Karpas-422 (cell line): ENCODE results near the gene COL16A1. TPM values are rescaled to one million over a fixed set of nuclear protein-coding genes. Genes with fewer than 3 reads are reported as not detected.

Experiments used
- DNase-seq: peaks from one replicate; pipeline ENCODE4 v3.0.0-alpha.2; 2015
- H2AFZ ChIP-seq: fragments of 200-600 bp; sonication (generic); 2 replicates; pipeline ENCODE4 v1.6.1; 2014; ENCODE audit warnings: antibody characterized with exemption, low read length, mixed read lengths
- H3K27ac ChIP-seq: fragments of 200-600 bp; sonication (generic); 2 replicates; pipeline ENCODE4 v1.5.1; 2014; ENCODE audit warnings: mild to moderate bottlenecking, low read length, moderate library complexity
- H3K27me3 ChIP-seq: fragments of 200-600 bp; sonication (generic); 2 replicates; pipeline ENCODE4 v1.6.1; 2014; ENCODE audit warnings: low read length, mixed read lengths
- H3K36me3 ChIP-seq: fragments of 200-600 bp; sonication (generic); 2 replicates; pipeline ENCODE4 v1.6.1; 2014; ENCODE audit warnings: low read length, mixed read lengths; ENCODE audit not compliant: insufficient read depth
- H3K4me1 ChIP-seq: fragments of 200-600 bp; sonication (generic); 2 replicates; pipeline ENCODE4 v1.6.1; 2014; ENCODE audit warnings: mild to moderate bottlenecking, low read length, mixed read lengths
- H3K4me2 ChIP-seq: fragments of 200-600 bp; sonication (generic); 2 replicates; pipeline ENCODE4 v1.6.1; 2014; ENCODE audit warnings: low read length, low read depth, mild to moderate bottlenecking; ENCODE audit not compliant: poor library complexity, severe bottlenecking
- H3K4me3 ChIP-seq: fragments of 200-600 bp; sonication (generic); 2 replicates; pipeline ENCODE4 v1.5.1; 2014; ENCODE audit warnings: mild to moderate bottlenecking, antibody characterized with exemption, low read length, mixed read lengths
- H3K79me2 ChIP-seq: fragments of 200-600 bp; sonication (generic); 2 replicates; pipeline ENCODE4 v1.6.1; 2014; ENCODE audit warnings: mild to moderate bottlenecking, low read length, mixed read lengths
- H3K9ac ChIP-seq: fragments of 200-600 bp; sonication (generic); 2 replicates; pipeline ENCODE4 v1.6.0; 2014; ENCODE audit warnings: low read length
- H3K9me2 ChIP-seq: fragments of 200-600 bp; sonication (generic), shearing (Covaris generic); replicated peaks from 2 replicates; pipeline ENCODE4 v1.6.0; 2014; ENCODE audit warnings: mild to moderate bottlenecking, low read length, moderate library complexity; ENCODE audit not compliant: insufficient read depth
- H3K9me3 ChIP-seq: fragments of 300-700, 200-600 bp; sonication (generic); 2 replicates; pipeline ENCODE4 v1.6.1; 2014; ENCODE audit warnings: low read length, mixed read lengths
- H4K20me1 ChIP-seq: fragments of 200-600 bp; sonication (generic); 2 replicates; pipeline ENCODE4 v1.6.1; 2014; ENCODE audit warnings: mild to moderate bottlenecking, antibody characterized with exemption, low read length, low read depth; ENCODE audit not compliant: insufficient read depth
- total RNA-seq: library from RNA; depleted of rRNA; stranded (reverse); fragments of >200 nt; shearing (Covaris generic); gene quantifications from 2 replicates; pipeline ENCODE4 v1.2.3, GENCODE V29; 2014; ENCODE audit warnings: low replicate concordance

Gene COL16A1
- total RNA-seq, 1 experiment from 2014 or later, result not detected

GRCh38 chr1:31647106-31647505 lies 56.7 kb downstream of the COL16A1 start:
- Histone ChIP-seq H3K79me2 (peaks cover 23% of the 10 kb centered on the region), H3K27ac (no peak overlapping the region), H3K9ac (no peak overlapping the region), H4K20me1 (no peaks in the 10 kb centered on the region), H3K4me1 (peaks cover 21% of the 10 kb centered on the region), H3K4me2 (no peak overlapping the region), H3K27me3 (no peaks in the 10 kb centered on the region), H3K36me3 (no peaks in the 10 kb centered on the region), H3K9me3 (no peaks in the 10 kb centered on the region), H2AFZ (no peak overlapping the region), H3K4me3 (no peak overlapping the region), H3K9me2 (no peaks in the 10 kb centered on the region)
- DNase-seq, result no peak

- no peak for DNase-seq
- no peak overlapping the region; the same call in 1 of the 2 replicates for H3K4me3 ChIP-seq
- no peaks in the 10 kb centered on the region for H3K27me3 ChIP-seq
- H3K79me2 ChIP-seq, result peaks cover 28% of the 10 kb centered on the region
- no peak overlapping the region for H2AFZ ChIP-seq
- H3K4me1 ChIP-seq, result peaks cover 21% of the 10 kb centered on the region
- H4K20me1 ChIP-seq, result no peaks in the 10 kb centered on the region
- H3K27ac ChIP-seq, result no peak overlapping the region
- H3K9me3 ChIP-seq, result no peaks in the 10 kb centered on the region
- no peak overlapping the region for H3K9ac ChIP-seq
- no peaks in the 10 kb centered on the region for H3K36me3 ChIP-seq
- no peaks in the 10 kb centered on the region for H3K9me2 ChIP-seq
- H3K4me2 ChIP-seq, result no peak overlapping the region
These were observed 57.4 kb downstream of the COL16A1 start for GRCh38 chr1:31646259-31646960.

- peak overlapping the region; percentile 82 for H3K4me3 ChIP-seq
- no peaks in the 10 kb centered on the region for H3K9me2 ChIP-seq
- no peaks in the 10 kb centered on the region for H3K36me3 ChIP-seq
- no peak overlapping the region for H3K27ac ChIP-seq
- no peaks in the 10 kb centered on the region for H4K20me1 ChIP-seq
- H2AFZ ChIP-seq, result peak overlapping the region; percentile 26; the same call in 1 of the 2 replicates
- H3K4me2 ChIP-seq, result peak overlapping the region; percentile 86
- H3K9me3 ChIP-seq, result no peaks in the 10 kb centered on the region
- H3K9ac ChIP-seq, result peak overlapping the region; percentile 86
- no peaks in the 10 kb centered on the region for H3K27me3 ChIP-seq
- no peak for DNase-seq
- H3K4me1 ChIP-seq, result peaks cover 24% of the 10 kb centered on the region
- peaks cover 40% of the 10 kb centered on the region for H3K79me2 ChIP-seq
These were observed 58.6 kb downstream of the COL16A1 start for GRCh38 chr1:31645274-31645568.

GRCh38 chr1:31644560-31645273 lies 59.1 kb downstream of the COL16A1 start, which contains the start of gene PEF1:
Gene PEF1 (minus strand): TSS chr1:31644876. CDS start chr1:31644864, 12 bp downstream.
- Histone ChIP-seq H3K27ac (peak within 1 kb of the TSS; percentile 7; the same call in 1 of the 2 replicates), H2AFZ (peak within 1 kb of the TSS; percentile 57; the same call in 1 of the 2 replicates), H3K9me2 (no peaks in the 10 kb centered on the region), H3K79me2 (peaks cover 45% of the 10 kb centered on the region), H3K36me3 (no peaks in the 10 kb centered on the region), H3K4me1 (peaks cover 26% of the 10 kb centered on the region), H4K20me1 (no peaks in the 10 kb centered on the region), H3K9ac (peak within 1 kb of the TSS; percentile 86), H3K9me3 (no peaks in the 10 kb centered on the region), H3K27me3 (no peaks in the 10 kb centered on the region), H3K4me3 (peak within 1 kb of the TSS; percentile 82), H3K4me2 (peak within 1 kb of the TSS; percentile 86)
- DNase-seq, result peak; percentile 99

- Histone ChIP-seq H3K27ac (peak overlapping the region; percentile 7; the same call in 1 of the 2 replicates), H3K9me3 (no peaks in the 10 kb centered on the region), H3K4me3 (peak overlapping the region; percentile 82), H3K4me1 (peaks cover 27% of the 10 kb centered on the region), H3K79me2 (peaks cover 51% of the 10 kb centered on the region), H3K9ac (peak overlapping the region; percentile 86), H3K4me2 (peak overlapping the region; percentile 86), H4K20me1 (no peaks in the 10 kb centered on the region), H3K36me3 (no peaks in the 10 kb centered on the region), H2AFZ (peak overlapping the region; percentile 57; the same call in 1 of the 2 replicates), H3K27me3 (no peaks in the 10 kb centered on the region), H3K9me2 (no peaks in the 10 kb centered on the region)
- no peak for DNase-seq
These were observed 59.7 kb downstream of the COL16A1 start for GRCh38 chr1:31643976-31644559.

DNA sequence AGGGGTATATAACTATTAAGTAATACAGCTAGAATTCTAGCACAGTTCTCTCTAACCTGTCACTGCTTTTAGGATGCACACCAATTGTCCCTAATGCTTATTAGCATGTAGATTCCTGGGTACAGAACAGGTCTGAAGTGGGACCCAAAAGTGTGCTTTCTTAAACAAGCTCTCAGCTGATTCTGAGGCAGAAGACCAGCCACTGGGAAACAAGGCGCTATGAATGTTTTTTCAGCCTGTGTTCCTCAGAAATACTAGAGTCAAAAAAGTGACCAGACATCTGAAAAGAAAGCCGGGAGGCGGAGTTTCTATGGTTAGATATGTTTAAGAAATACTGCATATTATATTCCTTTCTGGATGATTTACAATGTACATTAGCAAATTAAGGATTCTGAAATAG lies 60.9 kb downstream of the COL16A1 start:
- Histone ChIP-seq H3K79me2 (peaks cover 63% of the 10 kb centered on the region), H4K20me1 (no peaks in the 10 kb centered on the region), H3K27ac (no peak overlapping the region), H3K27me3 (no peaks in the 10 kb centered on the region), H3K36me3 (no peaks in the 10 kb centered on the region), H2AFZ (no peak overlapping the region), H3K4me3 (peak overlapping the region; percentile 82; the same call in 1 of the 2 replicates), H3K9ac (peak overlapping the region; percentile 86), H3K9me2 (no peaks in the 10 kb centered on the region), H3K4me1 (peaks cover 31% of the 10 kb centered on the region), H3K9me3 (no peaks in the 10 kb centered on the region), H3K4me2 (peak overlapping the region; percentile 86)
- no peak for DNase-seq

DNA sequence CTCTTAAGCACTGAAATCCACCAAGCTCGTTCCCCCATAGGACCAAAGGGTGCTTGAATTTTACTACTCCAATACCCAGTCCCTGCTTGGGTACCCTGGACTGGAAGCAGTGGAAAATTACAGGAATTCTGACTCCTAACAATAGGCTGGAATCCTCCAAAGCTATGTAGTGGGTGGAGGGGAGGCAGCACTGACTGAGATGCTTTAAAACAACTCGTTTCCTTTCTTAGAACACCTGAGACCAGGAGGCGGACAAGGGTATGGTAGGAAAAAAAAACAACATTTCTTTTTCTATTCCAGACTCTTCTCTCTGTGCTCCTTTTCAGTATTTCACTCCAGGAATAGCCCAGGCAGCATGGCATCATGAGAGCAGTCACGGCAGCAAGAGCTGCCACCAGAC lies 61.5 kb downstream of the COL16A1 start:
- DNase-seq, result no peak
- Histone ChIP-seq H3K27ac (no peak overlapping the region), H2AFZ (no peak overlapping the region), H3K9me3 (no peaks in the 10 kb centered on the region), H3K27me3 (no peaks in the 10 kb centered on the region), H3K9me2 (no peaks in the 10 kb centered on the region), H3K9ac (no peak overlapping the region), H3K36me3 (no peaks in the 10 kb centered on the region), H3K4me3 (no peak overlapping the region), H3K4me2 (peak overlapping the region; percentile 86), H3K79me2 (peaks cover 68% of the 10 kb centered on the region), H3K4me1 (peaks cover 31% of the 10 kb centered on the region), H4K20me1 (no peaks in the 10 kb centered on the region)

GRCh38 chr1:31640964-31641363 lies 62.9 kb downstream of the COL16A1 start:
- H3K9ac ChIP-seq, result no peak overlapping the region
- no peaks in the 10 kb centered on the region for H3K27me3 ChIP-seq
- peaks cover 82% of the 10 kb centered on the region for H3K79me2 ChIP-seq
- H3K27ac ChIP-seq, result no peak overlapping the region
- H2AFZ ChIP-seq, result no peak overlapping the region
- peaks cover 31% of the 10 kb centered on the region for H3K4me1 ChIP-seq
- no peaks in the 10 kb centered on the region for H3K9me2 ChIP-seq
- no peaks in the 10 kb centered on the region for H3K9me3 ChIP-seq
- no peak for DNase-seq
- no peaks in the 10 kb centered on the region for H3K36me3 ChIP-seq
- no peaks in the 10 kb centered on the region for H4K20me1 ChIP-seq
- no peak overlapping the region for H3K4me3 ChIP-seq
- H3K4me2 ChIP-seq, result no peak overlapping the region
